ENCODE results near the gene ARL6IP6.
"Not testable (repeated sequence)": the region's sequence is repeated elsewhere in the genome, so short reads cannot be mapped to it uniquely, and the experiment has no call there.

ARL6IP6 gene

GRCh38 chr2:152723918-152724317 is 5.5 kb downstream of the ARL6IP6 start:
- no peak for DNase-seq

- DNase-seq: peak in 1 of 5 donors; percentile 4
Measured at GRCh38 chr2:152729844-152730243, 11.4 kb downstream of the ARL6IP6 start.

GRCh38 chr2:152730591-152731333 is 12.3 kb downstream of the ARL6IP6 start:
- DNase-seq: peak; percentile 13 to 57 (median 46)

GRCh38 chr2:152737509-152737908 is 19.1 kb downstream of the ARL6IP6 start:
- not testable (repeated sequence) for DNase-seq

- no peak for DNase-seq
Measured at GRCh38 chr2:152738438-152738837, 20.0 kb downstream of the ARL6IP6 start.

DNA sequence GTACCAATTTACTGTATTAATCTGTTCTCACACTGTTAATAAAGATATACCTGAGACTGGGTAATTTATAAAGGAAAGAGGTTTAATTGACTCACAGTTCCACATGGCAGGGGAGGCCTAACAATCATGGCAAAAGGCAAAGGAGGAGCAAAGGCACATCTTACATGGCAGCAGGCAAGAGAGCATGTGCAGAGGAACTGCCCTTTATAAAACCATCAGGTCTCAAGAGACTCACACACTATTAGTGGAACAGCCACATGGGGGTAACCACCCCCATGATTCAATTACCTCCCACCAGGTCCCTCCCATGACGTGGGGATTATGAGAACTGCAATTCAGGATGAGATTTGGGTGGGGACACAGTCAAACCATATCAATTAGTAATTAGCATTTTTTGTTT is 21.3 kb downstream of the ARL6IP6 start:
- DNase-seq: not testable (repeated sequence)

- peak in 1 of 5 donors; percentile 51 for DNase-seq
Measured at GRCh38 chr2:152740743-152741328, 22.4 kb downstream of the ARL6IP6 start.

DNA sequence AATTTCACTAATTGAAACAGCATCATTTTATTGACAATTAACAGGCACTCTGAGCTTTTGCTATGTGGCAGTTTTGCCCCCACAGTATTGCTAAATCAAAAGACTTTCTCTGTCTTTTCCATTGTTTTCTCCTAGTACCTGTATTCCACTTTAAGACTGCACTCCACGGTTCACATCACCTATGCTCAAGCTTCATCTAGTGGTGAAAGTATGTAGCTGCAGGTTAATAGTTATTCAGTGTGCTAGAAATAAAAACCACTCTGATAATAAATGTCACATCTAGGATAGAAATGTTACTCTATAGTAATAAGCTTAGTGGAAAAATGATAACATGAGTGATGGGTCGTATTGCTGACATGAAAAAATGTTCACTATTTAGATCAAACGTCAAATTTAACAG is 24.6 kb downstream of the ARL6IP6 start:
- no peak for DNase-seq

GRCh38 chr2:152747751-152748150 is 29.3 kb downstream of the ARL6IP6 start:
- not testable (repeated sequence) for DNase-seq

GRCh38 chr2:152755029-152755428 is 36.6 kb downstream of the ARL6IP6 start:
- DNase-seq: no peak

GRCh38 chr2:152759290-152760072 is 41.1 kb downstream of the ARL6IP6 start:
- DNase-seq: no peak

- no peak for DNase-seq
Measured at GRCh38 chr2:152761214-152761613, 42.8 kb downstream of the ARL6IP6 start.

DNA sequence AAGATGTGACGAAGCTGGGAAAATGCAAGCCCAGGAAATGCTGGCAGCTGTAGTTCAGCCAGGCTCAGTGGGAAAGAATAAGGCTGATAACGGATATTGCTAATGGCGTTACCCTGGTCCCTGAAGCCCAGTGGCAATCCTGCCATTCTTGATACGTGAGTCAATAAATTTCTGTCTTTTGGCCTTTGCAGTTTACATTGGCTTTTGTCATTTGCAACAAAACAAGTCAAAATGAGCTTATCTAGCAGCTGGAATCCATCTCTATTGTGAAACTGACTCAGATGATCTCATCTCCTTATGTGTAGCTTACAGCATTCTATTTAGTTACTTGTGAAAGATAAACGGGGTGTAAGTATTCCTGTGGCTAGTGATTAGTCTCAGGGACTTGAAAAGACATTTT is 43.8 kb downstream of the ARL6IP6 start:
- DNase-seq: no peak

DNA sequence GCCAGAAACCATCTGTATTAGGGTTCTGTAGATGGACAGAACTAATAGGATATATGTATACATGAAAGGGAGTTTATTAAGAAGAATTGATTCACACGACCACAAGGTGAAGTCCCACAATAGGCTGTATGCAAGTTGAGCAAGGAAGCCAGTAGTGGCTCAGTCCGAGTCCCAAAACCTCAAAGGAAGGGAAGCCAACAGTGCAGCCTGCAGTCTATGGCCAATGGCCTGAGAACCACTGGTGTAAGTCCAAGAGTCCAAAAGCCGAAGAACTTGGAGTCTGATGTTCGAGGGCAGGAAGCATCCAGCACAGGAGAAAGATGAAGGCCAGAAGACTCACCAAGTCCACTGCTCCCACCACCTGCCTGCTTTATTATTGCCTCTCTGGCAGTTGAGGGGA is 44.8 kb downstream of the ARL6IP6 start:
- DNase-seq: not testable (repeated sequence)

DNA sequence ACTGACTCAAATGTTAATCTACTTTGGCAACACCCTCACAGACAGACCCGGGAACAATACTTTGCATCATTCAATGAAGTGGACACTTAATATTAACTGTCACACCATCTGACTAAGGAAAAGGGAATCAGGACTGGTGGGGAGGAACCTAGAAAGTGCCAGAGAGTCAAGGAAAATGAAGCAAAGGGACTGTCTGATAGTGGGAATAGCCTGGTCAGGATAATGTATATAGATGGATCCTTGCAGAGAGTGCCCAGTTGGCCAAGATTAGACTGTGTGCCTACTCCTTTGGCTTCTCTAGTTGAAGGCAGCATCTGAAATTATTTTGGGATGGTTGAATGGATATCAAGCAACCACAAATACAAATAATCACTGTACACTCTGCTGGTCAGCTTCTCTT is 45.2 kb downstream of the ARL6IP6 start:
- no peak for DNase-seq

DNA sequence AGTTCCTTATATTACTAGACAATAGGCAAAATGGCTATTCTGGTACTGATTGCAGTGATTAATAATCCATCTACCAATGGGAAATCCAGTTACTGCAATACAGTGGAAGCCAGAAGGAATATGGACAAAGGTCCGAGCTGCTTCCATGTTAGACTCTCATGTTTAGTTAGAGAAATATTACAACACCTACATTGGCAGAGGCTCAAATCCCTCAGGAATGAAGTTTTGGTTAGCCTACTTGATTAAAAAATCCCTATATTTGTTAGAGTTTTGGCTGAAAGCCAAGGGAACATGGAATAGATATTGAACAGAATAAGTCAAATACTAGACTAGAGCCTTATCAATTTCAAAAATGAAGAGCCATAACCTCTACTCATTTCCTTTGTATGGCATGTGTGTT is 48.5 kb downstream of the ARL6IP6 start:
- DNase-seq: no peak

DNA sequence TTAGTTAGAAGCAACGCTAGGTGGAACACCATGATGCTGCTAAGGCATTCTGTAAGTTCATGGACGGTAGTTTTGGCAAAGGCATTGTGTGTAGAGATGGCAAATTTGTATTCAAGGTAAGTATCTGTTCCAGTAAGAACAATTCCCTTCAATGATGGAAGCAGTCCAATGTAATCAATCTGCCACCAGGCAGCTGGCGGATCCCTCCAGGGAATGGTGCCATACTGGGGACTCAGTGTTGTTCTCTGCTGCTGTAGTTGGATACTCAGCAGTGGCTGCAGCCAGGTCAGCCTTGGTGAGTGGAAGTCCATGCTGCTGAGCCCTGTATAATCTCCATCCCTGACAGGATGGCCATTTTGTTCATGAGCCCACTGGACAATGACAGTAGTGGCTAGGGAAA is 62.8 kb downstream of the ARL6IP6 start:
- DNase-seq: no peak

DNA sequence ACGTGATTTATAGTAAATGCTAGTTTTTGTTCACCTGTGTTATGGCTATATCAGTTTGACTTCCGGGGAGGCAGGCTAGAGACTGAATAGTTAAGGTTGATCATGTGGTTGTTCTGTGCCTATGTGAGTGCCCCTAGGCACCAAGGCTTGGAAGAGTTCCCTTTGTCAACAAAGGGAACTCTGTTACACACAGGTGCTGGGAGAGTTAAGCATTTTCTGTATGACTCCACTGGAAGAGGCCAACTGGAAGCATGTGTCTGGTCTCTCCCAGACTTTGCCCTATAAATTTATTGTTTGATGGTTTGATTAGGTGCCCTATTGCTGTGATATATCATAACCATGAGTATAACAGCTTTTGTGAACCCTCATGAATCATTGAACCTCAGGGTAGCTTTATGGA is 63.8 kb downstream of the ARL6IP6 start:
- no peak for DNase-seq

DNA sequence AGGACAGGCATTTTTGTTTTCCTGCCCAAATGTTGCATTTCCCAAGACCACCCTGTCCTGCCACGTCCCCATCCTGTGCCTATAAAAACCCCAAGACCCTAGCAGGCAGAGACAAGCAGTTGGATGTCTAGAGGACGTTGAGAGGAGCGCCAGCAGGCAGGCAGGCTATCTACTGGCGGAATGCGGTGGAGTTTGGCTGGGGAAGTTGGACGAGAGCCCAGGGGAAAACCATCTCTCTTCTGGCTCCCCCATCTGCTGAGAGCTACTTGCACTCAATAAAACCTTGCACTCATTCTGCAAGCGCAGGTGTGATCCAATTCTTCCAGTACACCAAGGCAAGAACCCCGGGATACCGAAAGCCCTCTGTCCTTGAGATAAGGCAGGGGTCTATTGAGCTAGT is 72.5 kb downstream of the ARL6IP6 start:
- no peak for DNase-seq

- no peak for DNase-seq
Measured at GRCh38 chr2:152791979-152792378, 73.6 kb downstream of the ARL6IP6 start.

GRCh38 chr2:152792974-152793373 is 74.6 kb downstream of the ARL6IP6 start:
- DNase-seq: no peak

- DNase-seq: no peak
Measured at GRCh38 chr2:152796941-152797340, 78.5 kb downstream of the ARL6IP6 start.

- no peak for DNase-seq
Measured at GRCh38 chr2:152804687-152805408, 86.4 kb downstream of the ARL6IP6 start.

All from T-helper 1 cell (primary cell).